Heart left ventricle (tissue), 13 donors: ENCODE measurements around the gene POLR2B.

ENCODE experiments used
- CTCF ChIP-seq, 12 donors: fragments of 200-600 bp; sonication (generic) in 4 of 12; IDR thresholded peaks; one replicate each; pipeline versions ENCODE4 v1.5.0 to v1.8.0; 2018 to 2022; ENCODE audit warnings: antibody characterized with exemption in 12 of 12, mild to moderate bottlenecking in 5 of 12
- POLR2A ChIP-seq, 2 donors: fragments of 450-650 bp; IDR thresholded peaks; one replicate each; pipeline ENCODE4 v1.6.1; 2017; ENCODE audit warnings: antibody characterized with exemption in 2 of 2, mild to moderate bottlenecking in 2 of 2, moderate library complexity in 2 of 2
- donor health status: ischemic (EF 13 %, LVEDD 7.1; RV severe dilation, severe dysfunction).
- donor health status: DM: no; HTN: yes; CAD: no.
- donor health status: DM: no; HTN: no; CAD: no.
- donor health status: ischemic (EF 25% LVEDD 6.9; RV normal size, moderate dysfunction).
- donor health status: ischemic (EF 25% LVEDD 5.7; RV mildly dilated, moderate dysfunction).
- donor health status: ischemic (EF 35%, LVEDD 5.7; RV mildly dilated, moderate dysfunction).
- donor health status: nonischemic (EF 11% LVEDD 7.7; RV severe dilation, severe dysfunction).
- donor health status: DM: yes; HTN: yes; CAD: no.
- donor health status: PGD.
- donor health status: ischemic (EF 29% LVEDD 5.4; RV normal size, mild dysfunction).
- donor health status: nonischemic (EF 23%, LVEDD 6.1; RV moderate dilation, normal function).

GRCh38 chr4:56981795-56982201 is 3.1 kb downstream of the POLR2B start:
- TF ChIP-seq CTCF (IDR thresholded peaks at IDR 0.05) (no peak), POLR2A (IDR thresholded peaks at IDR 0.05) (no peak)
